T-cell (primary cell): ENCODE data around the gene RPS19BP1. TPM values are rescaled to one million over a fixed set of nuclear protein-coding genes. Genes with fewer than 3 reads are reported as not detected.

ENCODE experiments used
- ATAC-seq, 4 experiments: fragments of 200-7000 bp in 3 of 4; fragments of 150-1000 bp in 1 of 4; cut with Tn5 transposase; replicated peaks in 1 of 4; 1 replicate in 3 of 4; 2 replicates in 1 of 4; pipeline ENCODE4 v1.10.0; 2021; ENCODE audit warnings: moderate library complexity in 3 of 4, mild to moderate bottlenecking in 2 of 4, moderate number of reproducible peaks in 1 of 4
- CTCF ChIA-PET, 2 donors: fragments of 300-600 bp; sonication (Branson Sonifier 250); formaldehyde crosslinking; loops; one replicate each; lab custom pipeline; 2022; ENCODE audit warnings: antibody characterized with exemption in 2 of 2; lab: Charles Lee
- POLR2A ChIA-PET, 2 donors: fragments of 300-600 bp; sonication (Branson Sonifier 250); formaldehyde crosslinking; loops; one replicate each; lab custom pipeline; 2022; ENCODE audit warnings: antibody characterized with exemption in 2 of 2; lab: Charles Lee
- DNase-seq, 35 experiments: peaks; one replicate each; pipeline versions ENCODE4 v3.0.0 to v3.0.0-alpha.2; 2013 to 2023
- H3K27ac ChIP-seq: one replicate; pipeline ENCODE4 v1.5.1; 2013; ENCODE audit warnings: low read length
- H3K27me3 ChIP-seq, 2 experiments: replicated peaks in 1 of 2; 1 replicate in 1 of 2; 2 replicates in 1 of 2; pipeline versions ENCODE4 v1.6.1 to v1.7.0; 2013; ENCODE audit warnings: low read length in 1 of 2, mixed read lengths in 1 of 2; ENCODE audit not compliant: control insufficient read depth in 2 of 2, insufficient read depth in 2 of 2; ENCODE audit errors: extremely low read depth in 1 of 2
- H3K36me3 ChIP-seq, 2 donors: 1 replicate in 1 of 2; 2 replicates in 1 of 2; pipeline versions ENCODE4 v1.6.1 to v1.7.0; 2013; ENCODE audit warnings: low read length in 1 of 2; ENCODE audit not compliant: control insufficient read depth in 2 of 2, insufficient read depth in 1 of 2; ENCODE audit errors: extremely low read depth in 1 of 2
- H3K4me1 ChIP-seq, 2 experiments: 1 replicate in 1 of 2; 2 replicates in 1 of 2; pipeline versions ENCODE4 v1.6.1 to v1.7.0; 2013; ENCODE audit warnings: low read length in 2 of 2, mixed read lengths in 1 of 2; ENCODE audit not compliant: insufficient read depth in 2 of 2, control insufficient read depth in 1 of 2; ENCODE audit errors: extremely low read depth in 1 of 2
- H3K4me3 ChIP-seq, 2 donors: 1 replicate in 1 of 2; 2 replicates in 1 of 2; pipeline versions ENCODE4 v1.5.1 to v1.7.0; 2013; ENCODE audit warnings: mild to moderate bottlenecking in 2 of 2, low read length in 1 of 2, moderate library complexity in 1 of 2; ENCODE audit not compliant: control insufficient read depth in 1 of 2; ENCODE audit errors: extremely low read depth in 1 of 2
- H3K9me3 ChIP-seq: 2 replicates; pipeline ENCODE4 v1.7.0; 2013
- H3K27ac Mint-ChIP-seq, 2 donors: one replicate each; pipeline ENCODE4 v1.8.0; 2020 to 2021; ENCODE audit warnings: mild to moderate bottlenecking in 2 of 2, mixed read lengths in 2 of 2
- H3K27me3 Mint-ChIP-seq, 2 donors: one replicate each; pipeline ENCODE4 v1.8.0; 2021 to 2022; ENCODE audit warnings: mixed read lengths in 2 of 2
- H3K36me3 Mint-ChIP-seq: one replicate; pipeline ENCODE4 v1.8.0; 2021; ENCODE audit warnings: mixed read lengths
- H3K4me1 Mint-ChIP-seq, 3 donors: one replicate each; pipeline ENCODE4 v1.8.0; 2020 to 2022; ENCODE audit warnings: mixed read lengths in 3 of 3, mild to moderate bottlenecking in 1 of 3
- H3K4me3 Mint-ChIP-seq, 3 donors: one replicate each; pipeline ENCODE4 v1.8.0; 2020 to 2022; ENCODE audit warnings: mild to moderate bottlenecking in 3 of 3, mixed read lengths in 3 of 3, moderate library complexity in 3 of 3
- H3K9me3 Mint-ChIP-seq, 3 donors: one replicate each; pipeline ENCODE4 v1.8.0; 2020 to 2022; ENCODE audit warnings: mixed read lengths in 3 of 3
- WGBS: methylation state at CpG from one replicate; pipeline ENCODE4 v1.1.5; 2013; ENCODE audit warnings: missing lambda C conversion rate; ENCODE audit not compliant: insufficient coverage; 5-methylcytosine and 5-hydroxymethylcytosine counted together
- total RNA-seq, 35 experiments: library from RNA in 6 of 35; stranded (reverse) in 6 of 35; fragments of 120-200 nt in 1 of 35; gene quantifications; one replicate each; pipeline versions ENCODE4 v1.2.1 to v1.2.4 and lab custom pipeline; 2013 to 2026

Gene RPS19BP1
- total RNA-seq, 5 donors from 2014 or later (not counting 1 experiment from before 2014, with no cell fraction given), result 42.4 to 76.8 (median 73.5) TPM

- ChIA-PET POLR2A (no interaction called here), CTCF (interaction anchor here (0.9 to 2.0 kb wide), 6 partner anchors 488 to 509 kb away, joined by 3 to 8 read pairs (median 4); no protein-coding TSS in a partner anchor)
- 55% methylated on average over 13 of the region's 13 CpGs for WGBS
- peaks cover 0 to 6% of the 10 kb centered on the region in 2 donors for H3K36me3 ChIP-seq
- H3K27me3 Mint-ChIP-seq, result no peaks in the 10 kb centered on the region
- H3K4me1 Mint-ChIP-seq, result peaks cover 23 to 29% (median 25%) of the 10 kb centered on the region in 3 donors
- peaks cover 0 to 7% of the 10 kb centered on the region in 2 experiments for H3K27me3 ChIP-seq
- H3K27ac ChIP-seq, result no peak overlapping the region
- H3K4me3 Mint-ChIP-seq, result no peak overlapping the region
- no peaks in the 10 kb centered on the region for H3K9me3 ChIP-seq
- H3K9me3 Mint-ChIP-seq, result no peaks in the 10 kb centered on the region
- DNase-seq, result no peak
- peaks cover 4% of the 10 kb centered on the region for H3K36me3 Mint-ChIP-seq
- H3K4me1 ChIP-seq, result peaks cover 14 to 36% of the 10 kb centered on the region in 2 experiments
- ATAC-seq, result no peak
- no peak overlapping the region for H3K27ac Mint-ChIP-seq
- H3K4me3 ChIP-seq, result no peak overlapping the region
Observed at GRCh38 chr22:39535357-39535725, 2.8 kb upstream of the RPS19BP1 start.

DNA sequence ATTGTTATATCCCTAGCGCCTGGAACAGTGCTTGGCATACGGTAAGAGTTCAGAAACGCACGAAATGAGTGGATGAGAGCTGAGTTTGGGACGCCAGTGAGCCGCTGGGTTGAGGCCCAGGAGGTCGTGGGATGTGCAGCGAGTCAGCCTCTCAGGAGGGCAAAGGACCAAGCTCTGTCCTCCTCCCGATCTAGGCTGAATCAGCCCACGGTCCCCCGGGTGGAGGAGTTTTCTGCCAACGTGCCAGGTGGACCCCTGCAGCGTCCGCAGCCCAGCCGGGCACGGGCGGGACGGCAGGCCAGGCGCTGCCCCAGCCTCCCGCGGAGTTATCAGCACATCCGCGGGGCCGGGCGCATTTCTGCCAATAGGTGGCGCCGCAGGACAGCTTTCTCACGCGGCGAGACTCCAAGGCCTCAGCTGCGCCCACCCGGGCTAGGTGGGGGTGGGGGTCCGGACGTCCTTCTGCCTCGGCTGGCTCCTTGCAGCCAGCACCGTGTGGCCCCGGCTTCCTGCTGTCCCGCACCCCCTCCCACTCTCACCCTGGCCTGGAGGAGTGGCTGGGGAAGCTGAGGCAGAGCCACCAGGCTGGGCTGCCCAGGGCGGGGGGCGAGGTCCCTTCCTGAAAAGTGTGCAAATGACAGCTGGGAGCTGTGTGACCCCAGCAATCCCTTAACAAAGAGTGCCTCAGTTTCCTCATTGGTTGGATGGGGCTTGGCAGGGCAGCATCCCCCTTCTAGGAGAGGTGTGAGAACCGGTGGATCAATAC, 2.2 kb upstream of the RPS19BP1 start:
- no peak overlapping the region for H3K4me3 Mint-ChIP-seq

DNA sequence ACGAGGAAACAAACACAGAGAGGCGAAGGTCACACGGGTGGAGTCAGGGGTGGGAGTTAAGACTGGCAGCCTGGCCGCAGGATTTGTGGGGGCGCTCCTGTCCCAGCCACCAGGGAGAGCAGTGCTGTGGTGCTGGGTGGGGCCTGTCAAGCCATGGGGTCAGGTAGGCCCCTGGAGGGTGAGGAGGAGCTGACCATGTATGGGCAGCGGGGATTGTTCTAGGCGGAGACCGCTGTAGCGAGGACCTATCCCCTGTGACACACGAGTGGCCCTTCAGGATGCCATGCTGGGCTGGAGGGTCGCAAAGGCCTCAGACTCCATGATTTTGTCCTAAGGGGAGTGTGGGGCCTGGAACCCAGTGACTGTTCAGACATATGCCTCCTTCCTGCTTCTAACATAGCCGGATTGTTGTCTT, 1.6 kb upstream of the RPS19BP1 start:
- Mint-ChIP-seq H3K9me3 (no peaks in the 10 kb centered on the region), H3K36me3 (peaks cover 14% of the 10 kb centered on the region), H3K4me3 (no peak overlapping the region), H3K27me3 (no peaks in the 10 kb centered on the region), H3K27ac (peak overlapping the region; percentile 39 to 52), H3K4me1 (peaks cover 36 to 41% (median 38%) of the 10 kb centered on the region in 3 donors)
- WGBS, result 89% methylated on average over 9 of the region's 12 CpGs
- no peak for ATAC-seq
- CTCF ChIA-PET, result interaction anchor here (0.6 to 2.0 kb wide), 5 partner anchors 490 to 815 kb away, joined by 3 to 8 read pairs (median 3); no protein-coding TSS in a partner anchor
- Histone ChIP-seq H3K4me3 (no peak overlapping the region), H3K27ac (no peak overlapping the region), H3K9me3 (no peaks in the 10 kb centered on the region), H3K36me3 (peaks cover 0 to 17% of the 10 kb centered on the region in 2 donors), H3K4me1 (peaks cover 16 to 49% of the 10 kb centered on the region in 2 experiments), H3K27me3 (peaks cover 0 to 2% of the 10 kb centered on the region in 2 experiments)
- peak in 1 of 35 experiments; percentile 16 for DNase-seq
- POLR2A ChIA-PET, result interaction anchor here (0.5 to 1.3 kb wide), 3 partner anchors 14 to 510 kb away, joined by 3 read pairs; partner anchors contain the start of gene ATF4 (in 1 of the 2)

More for the DNA sequence above, 2.2 kb upstream of the RPS19BP1 start:
- CTCF ChIA-PET, result interaction anchor here (0.6 to 2.0 kb wide), 8 partner anchors 489 to 814 kb away, joined by 3 to 13 read pairs (median 4); no protein-coding TSS in a partner anchor
- Mint-ChIP-seq H3K4me1 (peaks cover 29 to 35% (median 31%) of the 10 kb centered on the region in 3 donors), H3K36me3 (peaks cover 9% of the 10 kb centered on the region), H3K9me3 (no peaks in the 10 kb centered on the region), H3K27me3 (no peaks in the 10 kb centered on the region), H3K27ac (peak overlapping the region in 1 of 2 donors; percentile 52)
- no peak overlapping the region for H3K4me3 ChIP-seq
- 17% methylated on average over 33 of the region's 41 CpGs for WGBS
- peak in 2 of 4 experiments; percentile 14 to 15 for ATAC-seq
- no peak overlapping the region for H3K27ac ChIP-seq
- POLR2A ChIA-PET, result interaction anchor here in 1 of 2 donors (0.5 to 1.3 kb wide), 2 partner anchors 15 to 22 kb away, joined by 3 to 5 read pairs; partner anchors contain the start of gene ATF4
- H3K9me3 ChIP-seq, result no peaks in the 10 kb centered on the region
- peaks cover 16 to 42% of the 10 kb centered on the region in 2 experiments for H3K4me1 ChIP-seq
- peak; percentile 46 to 87 (median 71) for DNase-seq
- peaks cover 0 to 11% of the 10 kb centered on the region in 2 donors for H3K36me3 ChIP-seq
- peaks cover 0 to 2% of the 10 kb centered on the region in 2 experiments for H3K27me3 ChIP-seq

DNA sequence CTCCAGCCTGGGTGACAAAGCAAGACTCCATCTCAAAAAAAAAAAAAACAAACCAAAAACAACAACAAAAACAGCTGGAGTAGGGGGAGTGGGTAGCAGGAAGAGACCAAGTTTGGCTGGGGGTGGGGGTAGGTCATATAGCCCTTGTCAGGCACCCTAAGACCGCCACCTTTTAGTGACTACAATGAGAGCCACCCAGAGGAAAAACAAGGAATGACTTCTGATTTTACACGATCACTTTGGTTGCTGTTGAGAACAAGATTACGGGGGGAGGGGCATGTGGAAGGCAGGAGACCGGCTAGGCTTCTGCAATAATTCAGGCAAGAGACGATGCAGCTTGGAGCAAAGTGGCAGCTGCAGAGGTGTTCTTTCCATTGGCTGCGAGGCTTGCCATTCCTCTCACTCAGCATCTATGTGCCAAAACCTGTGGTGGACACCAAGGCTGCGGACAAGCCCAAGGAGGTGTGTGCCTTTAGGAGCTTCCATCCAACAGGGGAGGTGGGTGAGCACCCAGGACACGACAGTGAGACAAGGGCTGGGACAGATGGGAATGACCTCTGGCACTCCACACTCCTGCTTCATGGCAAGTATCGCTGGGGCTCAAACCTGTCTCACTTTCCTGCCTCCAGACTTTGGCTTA, 1.7 kb downstream of the RPS19BP1 start:
- Mint-ChIP-seq H3K4me3 (peak overlapping the region; percentile 92 to 97 (median 95)), H3K4me1 (peaks cover 66 to 70% (median 66%) of the 10 kb centered on the region in 3 donors), H3K27me3 (no peaks in the 10 kb centered on the region), H3K9me3 (no peaks in the 10 kb centered on the region), H3K27ac (peak overlapping the region; percentile 94 to 97), H3K36me3 (peaks cover 18% of the 10 kb centered on the region)
- Histone ChIP-seq H3K27ac (no peak overlapping the region), H3K36me3 (peaks cover 3 to 37% of the 10 kb centered on the region in 2 donors), H3K27me3 (no peaks in the 10 kb centered on the region), H3K4me1 (peaks cover 35 to 82% of the 10 kb centered on the region in 2 experiments), H3K9me3 (no peaks in the 10 kb centered on the region), H3K4me3 (no peak overlapping the region)
- 50% methylated on average over 6 of the region's 9 CpGs for WGBS
- DNase-seq, result peak in 3 of 35 experiments; percentile 25 to 62 (median 33)
- ATAC-seq, result no peak
- ChIA-PET CTCF (interaction anchor here (0.5 to 2.7 kb wide), 11 partner anchors 11 to 755 kb away, joined by 3 to 17 read pairs (median 5); no protein-coding TSS in a partner anchor), POLR2A (interaction anchor here (0.6 to 1.4 kb wide), 5 partner anchors 41 to 514 kb away, joined by 3 to 5 read pairs (median 3); no protein-coding TSS in a partner anchor)

DNA sequence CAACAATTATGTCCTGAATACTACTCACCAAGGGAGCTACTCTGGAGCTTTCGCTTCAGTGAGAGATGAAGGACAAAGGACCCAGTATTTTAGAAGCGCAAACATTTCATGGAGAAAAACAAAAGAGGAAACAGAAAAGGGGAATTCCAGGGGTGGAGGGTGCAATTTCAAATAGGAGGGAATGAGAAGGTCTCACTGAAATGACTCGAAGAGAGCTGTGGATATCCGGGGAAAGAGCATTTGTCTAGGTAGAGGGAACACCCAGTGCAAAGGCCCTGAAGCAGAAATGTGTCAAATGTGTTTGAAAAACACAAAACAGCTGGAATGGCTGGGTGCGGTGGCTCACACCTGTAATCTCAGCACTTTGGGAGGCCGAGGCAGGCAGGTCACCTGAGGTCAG, 2.4 kb downstream of the RPS19BP1 start:
- 83% methylated on average over 5 of the region's 6 CpGs for WGBS
- Histone ChIP-seq H3K4me3 (no peak overlapping the region), H3K27ac (peak overlapping the region; percentile 5), H3K4me1 (peaks cover 35 to 87% of the 10 kb centered on the region in 2 experiments), H3K9me3 (no peaks in the 10 kb centered on the region), H3K36me3 (peaks cover 3 to 40% of the 10 kb centered on the region in 2 donors), H3K27me3 (no peaks in the 10 kb centered on the region)
- H3K9me3 Mint-ChIP-seq, result no peaks in the 10 kb centered on the region
- CTCF ChIA-PET, result interaction anchor here (0.5 to 2.7 kb wide), 8 partner anchors 10 to 756 kb away, joined by 3 to 27 read pairs (median 6); partner anchors contain the start of gene MIEF1 (in 1 of the 2)
- peak overlapping the region in 2 of 3 donors; percentile 92 to 97 for H3K4me3 Mint-ChIP-seq
- DNase-seq (no peak), ATAC-seq (no peak)
- POLR2A ChIA-PET, result interaction anchor here (0.5 to 1.2 kb wide), 5 partner anchors 11 to 514 kb away, joined by 3 to 11 read pairs (median 4); no protein-coding TSS in a partner anchor
- H3K27ac Mint-ChIP-seq, result peak overlapping the region; percentile 71 to 92
- H3K36me3 Mint-ChIP-seq, result peaks cover 18% of the 10 kb centered on the region
- H3K4me1 Mint-ChIP-seq, result peaks cover 72 to 76% (median 73%) of the 10 kb centered on the region in 3 donors
- no peaks in the 10 kb centered on the region for H3K27me3 Mint-ChIP-seq
